ENCODE results near the gene ATP8B4. TPM values are rescaled to one million over a fixed set of nuclear protein-coding genes. Genes with fewer than 3 reads are reported as not detected.

ATP8B4 gene
- total and polyA plus RNA-seq, 10 donors, result 1.7 to 42.8 (median 27.7) TPM

GRCh38 chr15:49815526-49815925, 303.5 kb downstream of the ATP8B4 start:
- Histone ChIP-seq H3K27me3 (replicated peaks in 1 of 7) (no peaks in the 10 kb centered on the region), H3K36me3 (no peaks in the 10 kb centered on the region), H3K27ac (no peak overlapping the region), H3K4me1 (no peaks in the 10 kb centered on the region), H3K9me3 (no peaks in the 10 kb centered on the region), H3K4me3 (no peak overlapping the region)
- 16 to 50% (median 28%) methylated on average over 1 of the region's 1 CpG for WGBS, 5 donors
- intact Hi-C loops (cut with DNase I; ENCODE audit: low total_unique reads), result no loop called here
- TF ChIP-seq POLR2A (IDR thresholded peaks at IDR 0.05), result no peak
- no peak for TF ChIP-seq POLR2AphosphoS5 (IDR thresholded peaks at IDR 0.05)
- no peak for TF ChIP-seq CTCF (IDR thresholded peaks at IDR 0.05 in 8 of 11, conservative IDR thresholded peaks at IDR 0.05 in 3 of 11)
- DNase-seq, result no peak

- intact Hi-C loops (cut with DNase I; ENCODE audit: low total_unique reads), result no loop called here
- no peak for DNase-seq
- Histone ChIP-seq H3K36me3 (no peaks in the 10 kb centered on the region), H3K4me3 (no peak overlapping the region), H3K9me3 (no peaks in the 10 kb centered on the region), H3K27ac (no peak overlapping the region), H3K27me3 (replicated peaks in 1 of 7) (no peaks in the 10 kb centered on the region), H3K4me1 (no peaks in the 10 kb centered on the region)
- 67 to 89% (median 79%) methylated on average over 1 of the region's 1 CpG for WGBS, 5 donors
- no peak for TF ChIP-seq POLR2AphosphoS5 (IDR thresholded peaks at IDR 0.05)
- no peak for TF ChIP-seq CTCF (IDR thresholded peaks at IDR 0.05 in 8 of 11, conservative IDR thresholded peaks at IDR 0.05 in 3 of 11)
- no peak for TF ChIP-seq POLR2A (IDR thresholded peaks at IDR 0.05)
These were observed 304.3 kb downstream of the ATP8B4 start for GRCh38 chr15:49814709-49815108.

GRCh38 chr15:49813625-49814024, 305.4 kb downstream of the ATP8B4 start:
- intact Hi-C loops (cut with DNase I; ENCODE audit: low total_unique reads), result no loop called here
- no peaks in the 10 kb centered on the region for H3K36me3 ChIP-seq
- no peaks in the 10 kb centered on the region for H3K4me1 ChIP-seq
- H3K27me3 ChIP-seq (replicated peaks in 1 of 7), result no peaks in the 10 kb centered on the region
- TF ChIP-seq CTCF (IDR thresholded peaks at IDR 0.05 in 8 of 11, conservative IDR thresholded peaks at IDR 0.05 in 3 of 11), result no peak
- TF ChIP-seq POLR2AphosphoS5 (IDR thresholded peaks at IDR 0.05), result no peak
- TF ChIP-seq POLR2A (IDR thresholded peaks at IDR 0.05), result no peak
- no peak overlapping the region for H3K4me3 ChIP-seq
- no peak for DNase-seq
- H3K27ac ChIP-seq, result no peak overlapping the region
- no peaks in the 10 kb centered on the region for H3K9me3 ChIP-seq

GRCh38 chr15:49810720-49811119, 308.3 kb downstream of the ATP8B4 start:
- H3K36me3 ChIP-seq, result no peaks in the 10 kb centered on the region
- no peaks in the 10 kb centered on the region for H3K27me3 ChIP-seq (replicated peaks in 1 of 7)
- no peak for DNase-seq
- H3K4me1 ChIP-seq, result no peaks in the 10 kb centered on the region
- H3K4me3 ChIP-seq, result no peak overlapping the region
- intact Hi-C loops (cut with DNase I; ENCODE audit: low total_unique reads), result no loop called here
- no peak overlapping the region for H3K27ac ChIP-seq
- no peak for TF ChIP-seq POLR2AphosphoS5 (IDR thresholded peaks at IDR 0.05)
- no peak for TF ChIP-seq POLR2A (IDR thresholded peaks at IDR 0.05)
- no peaks in the 10 kb centered on the region for H3K9me3 ChIP-seq

All from spleen (tissue), 11 donors.